GM12865 (cell line): ENCODE data around the gene PTPRJ.
"Not testable (repeated sequence)": the region's sequence is repeated elsewhere in the genome, so short reads cannot be mapped to it uniquely, and the experiment has no call there.

ENCODE experiments used
- DNase-seq: peaks from one replicate; pipeline ENCODE4 v3.0.0; 2010; ENCODE audit warnings: low read depth
- H3K4me3 ChIP-seq: 2 replicates; pipeline ENCODE4 v1.5.1; 2011; ENCODE audit warnings: mild to moderate bottlenecking, low read depth, low read length, control low read depth
- TF ChIP-seq, protein P1 (sequence below): IDR thresholded peaks from 2 replicates; pipeline ENCODE4 v1.5.1; 2011; ENCODE audit warnings: low read length, control low read depth, low read depth, inconsistent platforms; ENCODE audit not compliant: insufficient read depth; ENCODE audit errors: missing control alignments

PTPRJ gene

GRCh38 chr11:48017831-48018527 lies 37.6 kb downstream of the PTPRJ start:
- TF ChIP-seq, protein P1, sequence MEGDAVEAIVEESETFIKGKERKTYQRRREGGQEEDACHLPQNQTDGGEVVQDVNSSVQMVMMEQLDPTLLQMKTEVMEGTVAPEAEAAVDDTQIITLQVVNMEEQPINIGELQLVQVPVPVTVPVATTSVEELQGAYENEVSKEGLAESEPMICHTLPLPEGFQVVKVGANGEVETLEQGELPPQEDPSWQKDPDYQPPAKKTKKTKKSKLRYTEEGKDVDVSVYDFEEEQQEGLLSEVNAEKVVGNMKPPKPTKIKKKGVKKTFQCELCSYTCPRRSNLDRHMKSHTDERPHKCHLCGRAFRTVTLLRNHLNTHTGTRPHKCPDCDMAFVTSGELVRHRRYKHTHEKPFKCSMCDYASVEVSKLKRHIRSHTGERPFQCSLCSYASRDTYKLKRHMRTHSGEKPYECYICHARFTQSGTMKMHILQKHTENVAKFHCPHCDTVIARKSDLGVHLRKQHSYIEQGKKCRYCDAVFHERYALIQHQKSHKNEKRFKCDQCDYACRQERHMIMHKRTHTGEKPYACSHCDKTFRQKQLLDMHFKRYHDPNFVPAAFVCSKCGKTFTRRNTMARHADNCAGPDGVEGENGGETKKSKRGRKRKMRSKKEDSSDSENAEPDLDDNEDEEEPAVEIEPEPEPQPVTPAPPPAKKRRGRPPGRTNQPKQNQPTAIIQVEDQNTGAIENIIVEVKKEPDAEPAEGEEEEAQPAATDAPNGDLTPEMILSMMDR = no peak
- no peak overlapping the region for H3K4me3 ChIP-seq
- no peak for DNase-seq

DNA sequence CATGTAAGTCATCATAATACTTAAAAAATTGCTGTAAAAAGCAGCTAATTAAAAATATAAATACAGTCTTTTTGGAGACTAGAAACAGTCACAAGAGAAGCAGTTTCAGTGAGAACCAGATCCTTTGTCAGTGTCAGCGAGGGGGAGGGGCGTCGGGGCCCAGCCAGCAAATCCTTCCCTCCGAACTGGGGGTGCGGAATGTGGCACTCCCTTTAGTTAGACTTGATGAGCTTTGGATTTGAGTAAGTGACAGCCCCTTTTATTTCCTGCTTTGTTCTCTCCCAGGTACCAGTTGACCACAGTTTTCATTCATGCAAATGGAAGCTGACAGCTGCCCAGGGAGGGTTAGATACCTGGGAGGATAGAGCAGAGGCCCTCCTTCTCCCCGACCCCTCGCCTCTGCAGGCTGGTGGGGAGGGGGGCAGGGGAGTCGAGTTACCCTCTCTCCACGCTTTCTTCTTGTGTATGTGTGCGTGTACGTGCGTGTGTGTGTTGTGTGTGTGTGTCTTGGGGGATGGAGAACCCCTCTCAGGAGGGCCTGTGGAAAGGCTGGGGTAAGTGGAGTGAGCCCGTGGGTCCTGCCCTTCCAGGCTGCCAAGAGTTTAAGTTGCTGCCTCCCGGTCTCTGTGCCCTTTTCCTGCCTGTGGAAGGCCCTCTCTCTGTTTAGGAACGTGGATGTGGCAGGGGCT lies 38.3 kb downstream of the PTPRJ start:
- TF ChIP-seq, protein P1 = no peak
- H3K4me3 ChIP-seq = no peak overlapping the region
- no peak for DNase-seq

- no peak overlapping the region for H3K4me3 ChIP-seq
- no peak for DNase-seq
- TF ChIP-seq, protein P1 = no peak
These were observed 38.8 kb downstream of the PTPRJ start for GRCh38 chr11:48019217-48019584.

DNA sequence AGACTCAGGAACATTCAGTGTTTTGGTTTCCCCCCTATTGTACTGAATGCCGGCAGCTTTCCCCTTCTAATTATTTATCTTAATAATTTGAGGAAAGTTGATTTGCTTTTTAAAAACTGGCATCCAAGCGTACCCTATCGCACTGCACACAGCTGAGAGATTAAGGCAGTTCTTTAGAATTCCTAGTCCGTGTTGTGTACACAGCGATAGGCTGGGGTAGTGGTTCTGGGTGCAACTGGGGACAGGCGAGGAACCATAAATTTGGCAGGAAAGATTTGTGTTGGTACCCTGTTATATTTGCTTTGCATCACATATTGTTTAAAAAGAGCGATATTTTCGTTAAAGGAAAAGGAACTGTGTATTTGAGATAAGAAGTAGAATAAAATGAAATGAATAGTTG lies 39.2 kb downstream of the PTPRJ start:
- TF ChIP-seq, protein P1 = no peak
- no peak for DNase-seq
- H3K4me3 ChIP-seq = no peak overlapping the region

DNA sequence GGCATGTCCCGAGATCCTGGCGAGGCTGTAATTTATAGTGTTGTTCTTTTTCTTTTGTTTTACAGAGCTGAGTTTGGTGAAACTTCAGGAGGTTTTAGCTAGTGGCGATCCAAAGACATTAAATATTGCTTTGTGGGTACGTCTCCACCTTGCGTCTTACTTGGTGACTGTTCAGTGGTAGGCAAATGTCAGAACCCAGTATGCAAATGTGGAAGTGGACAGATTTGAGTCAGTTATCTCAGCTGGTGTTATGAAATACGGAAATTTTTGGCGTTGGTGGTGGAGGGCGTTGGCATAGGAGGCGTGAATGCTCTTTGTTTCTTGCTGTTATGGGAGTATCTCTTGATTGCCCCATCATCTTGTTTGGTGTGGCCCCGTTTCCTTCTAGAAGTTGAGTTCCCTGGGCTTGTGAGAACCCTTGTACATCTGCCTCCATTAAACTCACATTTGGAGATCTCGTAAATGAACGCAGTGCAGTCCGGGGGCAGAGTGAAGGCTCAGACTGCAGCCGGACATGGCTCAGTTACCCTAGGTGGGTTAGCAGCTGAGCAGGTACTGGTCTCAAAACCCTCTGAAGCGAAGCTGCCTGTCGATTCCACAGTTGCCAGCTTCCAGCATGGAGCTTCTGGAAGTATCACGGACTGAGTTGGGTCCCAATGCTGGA lies 39.9 kb downstream of the PTPRJ start:
- H3K4me3 ChIP-seq = no peak overlapping the region
- TF ChIP-seq, protein P1 = no peak
- peak; percentile 55 for DNase-seq

DNA sequence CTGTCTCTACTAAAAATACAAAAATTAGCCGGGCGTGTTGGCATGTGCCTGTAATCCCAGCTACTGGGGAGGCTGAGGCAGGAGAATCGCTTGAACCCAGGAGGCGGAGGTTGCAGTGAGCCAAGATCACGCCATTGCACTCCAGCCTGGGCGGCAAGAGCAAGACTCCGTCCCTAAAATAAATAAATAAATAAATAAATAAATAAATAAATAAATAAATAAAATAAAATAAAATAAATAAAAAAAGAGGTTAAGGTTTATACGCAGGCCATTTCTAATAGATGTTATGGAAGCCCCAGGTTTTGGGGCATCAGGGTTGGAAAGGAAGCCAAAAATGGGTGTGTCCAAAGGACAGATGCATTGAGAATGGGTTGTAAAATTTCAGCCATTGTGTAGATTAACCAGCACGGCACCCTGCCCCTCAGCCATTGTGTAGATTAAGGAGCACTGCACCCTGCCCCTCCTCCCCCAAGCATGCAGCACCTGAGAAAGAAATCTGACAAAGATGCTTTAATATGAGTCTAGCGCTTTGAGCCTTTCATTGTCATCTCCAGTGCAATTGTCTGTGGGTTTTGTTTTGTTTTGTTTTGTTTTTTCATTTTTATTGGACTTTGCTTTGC lies 41.0 kb downstream of the PTPRJ start:
- DNase-seq, H3K4me3 ChIP-seq: not testable (repeated sequence)

DNA sequence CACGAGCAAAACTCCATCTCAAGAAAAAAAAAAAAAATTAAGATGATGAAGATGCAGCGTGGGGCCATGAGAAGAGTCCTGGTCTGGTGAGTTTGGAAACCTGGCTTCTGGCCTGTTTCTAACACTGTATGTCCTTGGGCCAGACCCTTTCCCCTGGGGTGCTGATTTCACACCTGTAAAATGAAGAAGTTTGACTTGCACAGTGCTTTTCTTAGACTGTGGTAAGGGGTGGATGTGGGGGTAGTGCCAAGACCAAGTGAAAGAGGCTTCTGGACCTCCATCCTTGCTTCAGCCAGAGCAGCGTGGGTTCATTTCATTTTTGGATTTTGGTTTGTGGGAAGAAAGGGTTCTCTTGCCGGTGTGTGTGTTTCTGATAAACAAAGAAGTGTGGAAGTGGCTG lies 42.1 kb downstream of the PTPRJ start:
- TF ChIP-seq, protein P1 = no peak
- no peak for DNase-seq
- no peak overlapping the region for H3K4me3 ChIP-seq

DNA sequence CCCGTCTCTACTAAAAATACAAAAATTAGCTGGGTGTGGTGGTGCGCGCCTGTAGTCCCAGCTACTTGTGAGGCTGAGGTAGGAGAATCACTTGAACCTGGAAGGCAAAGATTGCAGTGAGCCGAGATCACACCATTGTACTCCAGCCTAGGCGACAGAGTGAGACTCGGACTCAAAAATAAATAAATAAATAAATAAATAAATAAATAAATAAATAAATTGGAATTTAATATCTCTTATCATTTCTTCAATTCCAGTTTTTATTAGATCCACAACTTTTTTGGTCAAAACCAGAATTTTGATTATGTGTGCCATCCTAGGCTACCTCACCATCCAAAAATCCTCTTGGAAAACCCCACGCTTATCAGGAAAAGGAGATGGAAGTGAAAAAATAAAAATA lies 43.2 kb downstream of the PTPRJ start:
- DNase-seq, H3K4me3 ChIP-seq: not testable (repeated sequence)
